H9 (cell line): Measurements from ENCODE around the gene NKAIN2. TPM values are rescaled to one million over a fixed set of nuclear protein-coding genes. Genes with fewer than 3 reads are reported as not detected.

Experiments used
- DNase-seq: peaks from one replicate; pipeline ENCODE4 v3.0.0-alpha.2; 2017
- H2AFZ ChIP-seq: one replicate; pipeline ENCODE4 v1.6.1; 2013; ENCODE audit warnings: mild to moderate bottlenecking, low read length, control low read depth, moderate library complexity
- H2AK5ac ChIP-seq: 2 replicates; pipeline ENCODE4 v1.6.1; 2013; ENCODE audit warnings: low read length, control low read depth, mixed read lengths; ENCODE audit not compliant: insufficient read length
- H2BK120ac ChIP-seq: one replicate; pipeline ENCODE4 v1.6.1; 2013; ENCODE audit warnings: low read depth, mild to moderate bottlenecking, low read length, control low read depth, inconsistent platforms; ENCODE audit not compliant: poor library complexity, severe bottlenecking
- H2BK12ac ChIP-seq: 2 replicates; pipeline ENCODE4 v1.6.1; 2013; ENCODE audit warnings: low read length, control low read depth, mixed read lengths, low read depth; ENCODE audit not compliant: insufficient read length
- H2BK15ac ChIP-seq: 2 replicates; pipeline ENCODE4 v1.6.1; 2013; ENCODE audit warnings: low read depth, low read length, control low read depth
- H2BK20ac ChIP-seq: one replicate; pipeline ENCODE4 v1.6.1; 2013; ENCODE audit warnings: low read depth, mild to moderate bottlenecking, low read length, control low read depth, inconsistent platforms; ENCODE audit not compliant: poor library complexity, severe bottlenecking
- H2BK5ac ChIP-seq: 2 replicates; pipeline ENCODE4 v1.6.1; 2013; ENCODE audit warnings: low read length, control low read depth, mixed read lengths; ENCODE audit not compliant: insufficient read length
- H3K14ac ChIP-seq: 2 replicates; pipeline ENCODE4 v1.6.1; 2013; ENCODE audit warnings: low read length, control low read depth; ENCODE audit not compliant: insufficient read depth
- H3K18ac ChIP-seq: 2 replicates; pipeline ENCODE4 v1.6.1; 2013; ENCODE audit warnings: low read depth, mild to moderate bottlenecking, mixed read lengths, low read length, control low read depth; ENCODE audit not compliant: insufficient read length
- H3K23ac ChIP-seq: 2 replicates; pipeline ENCODE4 v1.6.1; 2013; ENCODE audit warnings: low read length, control low read depth, mixed read lengths, low read depth; ENCODE audit not compliant: insufficient read length
- H3K23me2 ChIP-seq: 2 replicates; pipeline ENCODE4 v1.6.1; 2013; ENCODE audit warnings: low read depth, mild to moderate bottlenecking, mixed read lengths, low read length, control low read depth; ENCODE audit not compliant: insufficient read length, poor library complexity, severe bottlenecking
- H3K27ac ChIP-seq: 2 replicates; pipeline ENCODE4 v1.5.1; 2013; ENCODE audit warnings: low read length, control low read depth, mixed read lengths, low read depth; ENCODE audit not compliant: insufficient read length
- H3K27me3 ChIP-seq: 2 replicates; pipeline ENCODE4 v1.6.1; 2013; ENCODE audit warnings: low read length, control low read depth, inconsistent platforms; ENCODE audit not compliant: insufficient read depth
- H3K4ac ChIP-seq: 2 replicates; pipeline ENCODE4 v1.6.1; 2013; ENCODE audit warnings: low read depth, mild to moderate bottlenecking, control low read depth, inconsistent platforms, low read length, moderate library complexity
- H3K4me1 ChIP-seq: 2 replicates; pipeline ENCODE4 v1.6.1; 2013; ENCODE audit warnings: low read length, control low read depth, inconsistent platforms; ENCODE audit not compliant: insufficient read depth
- H3K4me2 ChIP-seq: 2 replicates; pipeline ENCODE4 v1.6.1; 2013; ENCODE audit warnings: low read length, control low read depth, mixed read lengths; ENCODE audit not compliant: insufficient read length, insufficient read depth
- H3K56ac ChIP-seq: 2 replicates; pipeline ENCODE4 v1.6.1; 2013; ENCODE audit warnings: low read depth, mild to moderate bottlenecking, mixed read lengths, low read length, control low read depth; ENCODE audit not compliant: insufficient read length
- H3K79me1 ChIP-seq: 2 replicates; pipeline ENCODE4 v1.6.1; 2013; ENCODE audit warnings: low read depth, mild to moderate bottlenecking, moderate library complexity, low read length, control low read depth, inconsistent platforms; ENCODE audit not compliant: insufficient read depth, poor library complexity, severe bottlenecking
- H3K79me2 ChIP-seq: 2 replicates; pipeline ENCODE4 v1.6.1; 2013; ENCODE audit warnings: low read length, control low read depth, inconsistent platforms; ENCODE audit not compliant: insufficient read depth
- H3K9ac ChIP-seq: 2 replicates; pipeline ENCODE4 v1.6.1; 2013; ENCODE audit warnings: low read length, control low read depth, mixed read lengths; ENCODE audit not compliant: insufficient read length; ENCODE audit errors: extremely low read depth
- H3K9me3 ChIP-seq: one replicate; pipeline ENCODE4 v1.6.1; 2013; ENCODE audit warnings: low read depth, low read length, inconsistent platforms; ENCODE audit not compliant: control insufficient read depth
- H3T11ph ChIP-seq: one replicate; pipeline ENCODE4 v1.6.1; 2013; ENCODE audit warnings: mild to moderate bottlenecking, low read length, control low read depth, inconsistent platforms
- H4K20me1 ChIP-seq: one replicate; pipeline ENCODE4 v1.6.1; 2013; ENCODE audit not compliant: control insufficient read depth, insufficient read length, insufficient read depth
- H4K5ac ChIP-seq: 2 replicates; pipeline ENCODE4 v1.6.1; 2013; ENCODE audit warnings: low read depth, mild to moderate bottlenecking, mixed read lengths, low read length, control low read depth; ENCODE audit not compliant: insufficient read length
- H4K8ac ChIP-seq: replicated peaks from 2 replicates; pipeline ENCODE4 v1.6.1; 2013; ENCODE audit warnings: low read length, control low read depth, mixed read lengths, low read depth; ENCODE audit not compliant: insufficient read length
- H4K91ac ChIP-seq: 2 replicates; pipeline ENCODE4 v1.6.1; 2013; ENCODE audit warnings: low read depth, mild to moderate bottlenecking, moderate library complexity, mixed read lengths, low read length, control low read depth; ENCODE audit not compliant: insufficient read length
- H3K27ac Mint-ChIP-seq, 3 experiments: 2 replicates in 2 of 3; 3 replicates in 1 of 3; pipeline ENCODE4 v1.8.0; 2020 to 2021; ENCODE audit warnings: mixed read lengths in 3 of 3, mild to moderate bottlenecking in 1 of 3, moderate library complexity in 1 of 3
- H3K27me3 Mint-ChIP-seq: 2 replicates; pipeline ENCODE4 v1.8.0; 2021; ENCODE audit warnings: low read depth, mild to moderate bottlenecking, moderate library complexity, mixed read lengths
- H3K36me3 Mint-ChIP-seq, 3 experiments: 2 replicates in 2 of 3; 3 replicates in 1 of 3; pipeline ENCODE4 v1.8.0; 2020 to 2021; ENCODE audit warnings: low read depth in 3 of 3, mixed read lengths in 3 of 3; ENCODE audit not compliant: insufficient read depth in 1 of 3
- H3K4me1 Mint-ChIP-seq, 2 experiments: 2 replicates each; pipeline ENCODE4 v1.8.0; 2020; ENCODE audit warnings: mixed read lengths in 2 of 2
- H3K4me3 Mint-ChIP-seq, 2 experiments: 2 replicates in 1 of 2; 3 replicates in 1 of 2; pipeline ENCODE4 v1.8.0; 2020 to 2021; ENCODE audit warnings: mild to moderate bottlenecking in 2 of 2, mixed read lengths in 2 of 2, moderate library complexity in 1 of 2
- H3K9me3 Mint-ChIP-seq, 2 experiments: 2 replicates in 1 of 2; 3 replicates in 1 of 2; pipeline ENCODE4 v1.8.0; 2020; ENCODE audit warnings: mild to moderate bottlenecking in 2 of 2, mixed read lengths in 2 of 2, moderate library complexity in 1 of 2
- WGBS: extraction: QIAGEN DNeasy Blood & Tissue Kit; methylation state at CpG from one replicate; pipeline ENCODE4 v1.1.7; 2013; ENCODE audit warnings: missing lambda C conversion rate, low lambda C conversion rate, mixed read lengths; ENCODE audit not compliant: insufficient read length; ENCODE audit errors: extremely low coverage; 5-methylcytosine and 5-hydroxymethylcytosine counted together
- total RNA-seq: library from RNA; stranded (reverse); gene quantifications from 2 replicates; pipeline ENCODE4 v1.2.1, GENCODE V29; 2021
- TF ChIP-seq, protein P1 (sequence below): fragments of 200-600 bp; sonication (generic); conservative IDR thresholded peaks from 3 replicates; pipeline ENCODE4 v1.8.0; 2021; ENCODE audit warnings: antibody characterized with exemption, mild to moderate bottlenecking

The NKAIN2 gene
- total RNA-seq, 1 experiment from 2014 or later = 0.17 TPM

GRCh38 chr6:124512431-124512830, 708.8 kb downstream of the NKAIN2 start:
- H3K36me3 Mint-ChIP-seq = no peaks in the 10 kb centered on the region
- Histone ChIP-seq H3T11ph (no peak overlapping the region), H3K9ac (no peak overlapping the region), H3K18ac (no peak overlapping the region), H3K9me3 (no peaks in the 10 kb centered on the region), H3K27ac (no peak overlapping the region), H2BK5ac (no peak overlapping the region), H4K5ac (no peak overlapping the region), H3K27me3 (no peaks in the 10 kb centered on the region), H3K14ac (no peak overlapping the region), H2BK20ac (no peak overlapping the region), H2AFZ (no peak overlapping the region), H3K4ac (no peak overlapping the region), H3K4me2 (no peak overlapping the region), H3K79me1 (no peaks in the 10 kb centered on the region), H3K4me1 (no peaks in the 10 kb centered on the region), H4K20me1 (no peaks in the 10 kb centered on the region), H2BK15ac (no peak overlapping the region), H3K23me2 (no peaks in the 10 kb centered on the region), H2AK5ac (no peak overlapping the region), H3K23ac (no peak overlapping the region), H4K91ac (no peak overlapping the region), H3K56ac (no peak overlapping the region), H4K8ac (no peak overlapping the region), H2BK12ac (no peak overlapping the region), H2BK120ac (no peak overlapping the region), H3K79me2 (no peaks in the 10 kb centered on the region)
- DNase-seq = no peak
- WGBS = no CpG with 5 or more reads among the region's 2 CpGs
- peaks cover 5 to 11% of the 10 kb centered on the region in 2 experiments for H3K4me1 Mint-ChIP-seq
- H3K4me3 Mint-ChIP-seq = no peak overlapping the region
- no peak overlapping the region; a peak in 1 of 7 replicates for H3K27ac Mint-ChIP-seq
- no peaks in the 10 kb centered on the region for H3K27me3 Mint-ChIP-seq
- no peaks in the 10 kb centered on the region; a peak in 1 of 5 replicates for H3K9me3 Mint-ChIP-seq
- TF ChIP-seq, protein P1, sequence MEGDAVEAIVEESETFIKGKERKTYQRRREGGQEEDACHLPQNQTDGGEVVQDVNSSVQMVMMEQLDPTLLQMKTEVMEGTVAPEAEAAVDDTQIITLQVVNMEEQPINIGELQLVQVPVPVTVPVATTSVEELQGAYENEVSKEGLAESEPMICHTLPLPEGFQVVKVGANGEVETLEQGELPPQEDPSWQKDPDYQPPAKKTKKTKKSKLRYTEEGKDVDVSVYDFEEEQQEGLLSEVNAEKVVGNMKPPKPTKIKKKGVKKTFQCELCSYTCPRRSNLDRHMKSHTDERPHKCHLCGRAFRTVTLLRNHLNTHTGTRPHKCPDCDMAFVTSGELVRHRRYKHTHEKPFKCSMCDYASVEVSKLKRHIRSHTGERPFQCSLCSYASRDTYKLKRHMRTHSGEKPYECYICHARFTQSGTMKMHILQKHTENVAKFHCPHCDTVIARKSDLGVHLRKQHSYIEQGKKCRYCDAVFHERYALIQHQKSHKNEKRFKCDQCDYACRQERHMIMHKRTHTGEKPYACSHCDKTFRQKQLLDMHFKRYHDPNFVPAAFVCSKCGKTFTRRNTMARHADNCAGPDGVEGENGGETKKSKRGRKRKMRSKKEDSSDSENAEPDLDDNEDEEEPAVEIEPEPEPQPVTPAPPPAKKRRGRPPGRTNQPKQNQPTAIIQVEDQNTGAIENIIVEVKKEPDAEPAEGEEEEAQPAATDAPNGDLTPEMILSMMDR = no peak
